IMR-90 (cell line): Measurements from ENCODE around the gene CDH2. TPM values are rescaled to one million over a fixed set of nuclear protein-coding genes. Genes with fewer than 3 reads are reported as not detected.

ENCODE experiments used
- ATAC-seq: fragments of 200-7000 bp; cut with Tn5 transposase; 2 replicates; pipeline ENCODE4 v1.9.1; 2020; ENCODE audit warnings: low read depth, mild to moderate bottlenecking, moderate library complexity
- BruUV-seq: library from RNA; stranded (reverse); fragments of 400-500 nt; replicated peaks from 2 replicates; lab custom pipeline; 2021; lab: Mats Ljungman, UMichigan
- CTCF ChIA-PET: fragments of 300-600 bp; formaldehyde crosslinking; extraction: SDS; loops from one replicate; lab custom pipeline; 2021; ENCODE audit warnings: antibody characterized with exemption; lab: Yijun Ruan, JAX
- POLR2A ChIA-PET: fragments of 300-600 bp; sonication (Branson Sonifier 250); formaldehyde crosslinking; loops from one replicate; lab custom pipeline; 2022; ENCODE audit warnings: antibody characterized with exemption; ENCODE audit not compliant: unreplicated experiment; lab: Charles Lee
- DNase-seq: peaks from one replicate; pipeline ENCODE4 v3.0.0; 2013
- H2AFZ ChIP-seq: replicated peaks from 2 replicates; pipeline ENCODE3; 2013; ENCODE audit warnings: low read length, mild to moderate bottlenecking; ENCODE audit not compliant: poor library complexity
- H2AK5ac ChIP-seq: 2 replicates; pipeline ENCODE4 v1.6.1; 2013; ENCODE audit warnings: low read depth, low read length, inconsistent platforms
- H2AK9ac ChIP-seq: replicated peaks from 2 replicates; pipeline ENCODE3; 2013; ENCODE audit warnings: mild to moderate bottlenecking, low read depth, low read length, moderate library complexity; ENCODE audit not compliant: poor library complexity
- H2BK120ac ChIP-seq: 2 replicates; pipeline ENCODE4 v1.6.1; 2013; ENCODE audit warnings: low read depth, low read length, inconsistent platforms
- H2BK15ac ChIP-seq: 3 replicates; pipeline ENCODE4 v1.6.1; 2013; ENCODE audit warnings: low read depth, low read length, inconsistent platforms
- H2BK20ac ChIP-seq: 2 replicates; pipeline ENCODE4 v1.6.1; 2013; ENCODE audit warnings: low read depth, mild to moderate bottlenecking, inconsistent platforms, low read length, moderate library complexity
- H2BK5ac ChIP-seq: 2 replicates; pipeline ENCODE4 v1.6.1; 2013; ENCODE audit warnings: mild to moderate bottlenecking, low read depth, low read length, inconsistent platforms; ENCODE audit not compliant: poor library complexity, severe bottlenecking
- H3K14ac ChIP-seq: replicated peaks from 2 replicates; pipeline ENCODE4 v1.6.1; 2013; ENCODE audit warnings: low read depth, low read length, inconsistent platforms
- H3K18ac ChIP-seq: 2 replicates; pipeline ENCODE4 v1.6.1; 2013; ENCODE audit warnings: low read depth, low read length, control low read depth
- H3K23ac ChIP-seq: 2 replicates; pipeline ENCODE4 v1.6.1; 2013; ENCODE audit warnings: low read depth, low read length, inconsistent platforms
- H3K27ac ChIP-seq: 2 replicates; pipeline ENCODE4 v1.5.1; 2013; ENCODE audit warnings: mild to moderate bottlenecking, control low read depth, low read length; ENCODE audit not compliant: insufficient read depth
- H3K27me3 ChIP-seq: 2 replicates; pipeline ENCODE4 v1.6.1; 2013; ENCODE audit warnings: low read length; ENCODE audit not compliant: control insufficient read depth, insufficient read depth
- H3K36me3 ChIP-seq: 2 replicates; pipeline ENCODE4 v1.6.1; 2013; ENCODE audit warnings: low read length, mixed read lengths; ENCODE audit not compliant: control insufficient read depth, insufficient read depth
- H3K4ac ChIP-seq: 2 replicates; pipeline ENCODE4 v1.6.1; 2013; ENCODE audit warnings: low read depth, low read length, inconsistent platforms
- H3K4me1 ChIP-seq: 2 replicates; pipeline ENCODE4 v1.6.1; 2013; ENCODE audit warnings: low read length, mixed read lengths; ENCODE audit not compliant: control insufficient read depth, insufficient read depth
- H3K4me2 ChIP-seq: 2 replicates; pipeline ENCODE4 v1.6.1; 2013; ENCODE audit warnings: low read depth, mild to moderate bottlenecking, control low read depth, low read length, moderate library complexity
- H3K4me3 ChIP-seq: 2 replicates; pipeline ENCODE4 v1.5.1; 2013; ENCODE audit warnings: low read depth, mild to moderate bottlenecking, control low read depth, low read length, moderate library complexity; ENCODE audit not compliant: insufficient read depth
- H3K56ac ChIP-seq: 2 replicates; pipeline ENCODE4 v1.6.1; 2013; ENCODE audit warnings: low read length, inconsistent platforms; ENCODE audit not compliant: insufficient read depth; ENCODE audit errors: extremely low read depth
- H3K79me1 ChIP-seq, 2 experiments: 2 replicates each; pipeline ENCODE4 v1.6.1; 2013; ENCODE audit warnings: low read length in 2 of 2, inconsistent platforms in 1 of 2, low read depth in 1 of 2
- H3K9ac ChIP-seq: 2 replicates; pipeline ENCODE4 v1.6.1; 2013; ENCODE audit warnings: low read depth, low read length, control low read depth
- H3K9me1 ChIP-seq: 2 replicates; pipeline ENCODE4 v1.6.1; 2013; ENCODE audit warnings: low read length, inconsistent platforms; ENCODE audit not compliant: insufficient read depth
- H3K9me3 ChIP-seq: 2 replicates; pipeline ENCODE4 v1.6.1; 2013; ENCODE audit warnings: low read length; ENCODE audit not compliant: control insufficient read depth, insufficient read depth
- H4K20me1 ChIP-seq: 2 replicates; pipeline ENCODE4 v1.6.1; 2013; ENCODE audit warnings: low read length, inconsistent platforms; ENCODE audit not compliant: insufficient read depth
- H4K5ac ChIP-seq: 2 replicates; pipeline ENCODE4 v1.6.1; 2013; ENCODE audit warnings: mild to moderate bottlenecking, low read depth, low read length, control low read depth
- H4K8ac ChIP-seq, 2 experiments: 2 replicates each; pipeline ENCODE4 v1.6.1; 2013; ENCODE audit warnings: low read depth in 2 of 2, low read length in 2 of 2, control low read depth in 1 of 2, inconsistent platforms in 1 of 2
- H4K91ac ChIP-seq: 2 replicates; pipeline ENCODE4 v1.6.1; 2013; ENCODE audit warnings: low read depth, low read length, inconsistent platforms; ENCODE audit not compliant: insufficient read depth
- BHLHE40 ChIP-seq: fragments of 150-350 bp; IDR thresholded peaks from 2 replicates; pipeline ENCODE4 v1.6.1; 2016; ENCODE audit warnings: mild to moderate bottlenecking, low read depth, low read length
- CHD1 ChIP-seq: IDR thresholded peaks from 2 replicates; pipeline ENCODE4 v1.6.1; 2012; ENCODE audit warnings: low read depth, low read length, improper control_type of control experiment
- CTCF ChIP-seq: conservative IDR thresholded peaks from 2 replicates; pipeline ENCODE4 v1.5.1; 2012; ENCODE audit warnings: mild to moderate bottlenecking, low read depth, low read length, improper control_type of control experiment
- FOS ChIP-seq: fragments of 150-350 bp; IDR thresholded peaks from 2 replicates; pipeline ENCODE4 v1.6.1; 2016; ENCODE audit warnings: low read depth, low read length
- MAFK ChIP-seq: IDR thresholded peaks from 2 replicates; pipeline ENCODE4 v1.6.1; 2012; ENCODE audit warnings: low read depth, low read length, improper control_type of control experiment
- MAZ ChIP-seq: IDR thresholded peaks from 2 replicates; pipeline ENCODE4 v1.6.1; 2012; ENCODE audit warnings: low read depth, mild to moderate bottlenecking, low read length, improper control_type of control experiment, moderate library complexity, borderline replicate concordance
- NFE2L2 ChIP-seq: fragments of 150-350 bp; IDR thresholded peaks from 2 replicates; pipeline ENCODE4 v1.6.1; 2016; ENCODE audit warnings: low read depth, mild to moderate bottlenecking, low read length
- POLR2A ChIP-seq: IDR thresholded peaks from 2 replicates; pipeline ENCODE4 v1.6.1; 2012; ENCODE audit warnings: mild to moderate bottlenecking, low read depth, low read length
- RAD21 ChIP-seq: IDR thresholded peaks from 2 replicates; pipeline ENCODE4 v1.6.1; 2012; ENCODE audit warnings: low read length, improper control_type of control experiment
- WGBS, 2 experiments: methylation state at CpG; one replicate each; pipeline versions ENCODE4 v1.1.5 to v1.1.7; 2013; ENCODE audit warnings: missing lambda C conversion rate in 2 of 2; ENCODE audit not compliant: insufficient read length in 1 of 2; ENCODE audit errors: extremely low coverage in 2 of 2; 5-methylcytosine and 5-hydroxymethylcytosine counted together
- dilution Hi-C: fragments of 300-500 bp; cut with HindIII; formaldehyde crosslinking; loops from one replicate; pipeline ENCODE4 v1.14.3; 2018; ENCODE audit warnings: low sequenced_read_pairs; ENCODE audit not compliant: unreplicated experiment
- in situ Hi-C: fragments of 300-500 bp; cut with MboI; formaldehyde crosslinking; loops from 3 replicates; pipeline ENCODE4 v1.14.3; 2019; ENCODE audit warnings: low sequenced_read_pairs, inconsistent platforms, mixed read lengths
- intact Hi-C: fragments of 100-400 bp; cut with micrococcal nuclease; formaldehyde crosslinking; loops from 2 replicates; pipeline ENCODE4 v1.10.0; 2022
- polyA plus RNA-seq, 3 experiments: library from polyadenylated mRNA; depleted of rRNA; stranded (reverse); fragments of >200 nt; gene quantifications; 2 replicates each; pipeline ENCODE4 v1.2.3, GENCODE V29; 2012; ENCODE audit warnings: low replicate concordance in 1 of 3
- total RNA-seq: library from RNA; depleted of rRNA; stranded (reverse); fragments of >200 nt; gene quantifications from 2 replicates; pipeline ENCODE4 v1.2.3, GENCODE V29; 2012

Gene CDH2
- total and polyA plus RNA-seq, 2 of the 4 experiments (the other 2 are of a cell fraction) = 55.6 to 111 TPM

GRCh38 chr18:28080876-28081300 is 96.0 kb downstream of the CDH2 start:
- Histone ChIP-seq H4K91ac (no peak overlapping the region), H3K27ac (no peak overlapping the region), H2BK15ac (peak overlapping the region; percentile 32; the same call in 1 of the 3 replicates), H3K4me2 (no peak overlapping the region), H3K4me3 (no peak overlapping the region), H2BK5ac (no peak overlapping the region), H3K9me1 (no peaks in the 10 kb centered on the region; the same call in none of the 2 replicates), H3K4ac (0 out of 2 replicates have a peak overlapping the region, but pooled peaks have one; percentile 12), H4K5ac (no peak overlapping the region), H3K9me3 (no peaks in the 10 kb centered on the region), H3K9ac (no peak overlapping the region), H2BK120ac (0 out of 2 replicates have a peak overlapping the region, but pooled peaks have one; percentile 37), H3K36me3 (no peaks in the 10 kb centered on the region; the same call in 1 of the 2 replicates), H3K27me3 (no peaks in the 10 kb centered on the region), H2AFZ (no peak overlapping the region), H2AK5ac (peak overlapping the region; percentile 44; the same call in 1 of the 2 replicates), H3K18ac (no peak overlapping the region; the same call in 1 of the 2 replicates), H3K79me1 (peaks cover 21 to 36% of the 10 kb centered on the region in 2 experiments), H4K20me1 (peaks cover 3% of the 10 kb centered on the region; the same call in 1 of the 2 replicates), H4K8ac (0 out of 4 replicates have a peak overlapping the region, but pooled peaks of 1 of the 2 experiments have one; percentile 21), H2AK9ac (no peak overlapping the region), H3K56ac (no peak overlapping the region), H3K14ac (peak overlapping the region; percentile 64; the same call in 1 of the 2 replicates), H3K4me1 (peaks cover 10% of the 10 kb centered on the region), H2BK20ac (no peak overlapping the region), H3K23ac (peak overlapping the region; percentile 40; the same call in 1 of the 2 replicates)
- dilution Hi-C loops (no loop called here), in situ Hi-C loops (no loop called here), intact Hi-C loops (no loop called here)
- peak; percentile 66 for ATAC-seq
- no CpG with 5 or more reads among the region's 1 CpG for WGBS, 2 experiments
- CTCF ChIA-PET = no interaction called here
- DNase-seq = peak; percentile 51
- POLR2A ChIA-PET = no interaction called here
- no peak for TF ChIP-seq CTCF
- TF ChIP-seq CHD1 = no peak
- TF ChIP-seq POLR2A = no peak
- no peak for TF ChIP-seq RAD21
- no peak for TF ChIP-seq MAZ
- TF ChIP-seq NFE2L2 = no peak
- TF ChIP-seq MAFK = peak; percentile 71
- no peak for TF ChIP-seq BHLHE40
- TF ChIP-seq FOS = no peak
- BruUV-seq = no TSS peak
